ENCODE measurements around the gene IDH2. TPM values are rescaled to one million over a fixed set of nuclear protein-coding genes. Genes with fewer than 3 reads are reported as not detected.
"Not testable (repeated sequence)": the region's sequence is repeated elsewhere in the genome, so short reads cannot be mapped to it uniquely, and the experiment has no call there.

Gene IDH2
- total RNA-seq, 2 experiments from 2014 or later: 291 to 301 TPM

DNA sequence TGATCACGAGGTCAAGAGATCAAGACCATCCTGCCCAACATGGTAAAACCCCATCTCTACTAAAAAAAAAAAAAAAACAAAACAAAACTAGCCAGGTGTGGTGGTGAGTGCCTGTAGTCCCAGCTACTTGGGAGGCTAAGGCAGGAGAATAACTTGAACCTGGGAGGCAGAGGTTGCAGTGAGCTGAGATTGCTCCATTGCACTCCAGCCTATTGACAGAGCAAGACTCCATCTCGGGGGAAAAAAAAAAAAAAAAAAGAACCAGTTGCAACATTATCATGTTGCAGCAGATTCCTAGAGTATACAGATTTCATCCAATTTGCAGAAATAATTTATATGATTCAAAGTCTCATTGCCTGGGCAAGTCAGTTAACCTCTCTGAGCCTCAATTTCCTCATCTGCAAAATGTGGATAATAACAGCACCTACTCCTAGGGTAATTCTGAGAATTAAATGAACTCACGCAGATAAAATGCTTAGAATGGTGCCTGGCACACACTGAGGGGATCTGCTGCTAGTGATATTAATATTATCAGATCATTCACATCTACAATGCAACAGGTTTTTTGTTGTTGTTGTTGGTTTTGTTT lies 7.0 kb upstream of the IDH2 start:
- H3K9me3 Mint-ChIP-seq (ENCODE audit: insufficient read depth); H3K27ac Mint-ChIP-seq; CTCF ChIA-PET; H3K4me1 Mint-ChIP-seq (ENCODE audit: low read depth); ATAC-seq; DNase-seq; H3K4me3 Mint-ChIP-seq; POLR2A ChIA-PET; H3K27me3 Mint-ChIP-seq (ENCODE audit: low read depth); H3K36me3 Mint-ChIP-seq (ENCODE audit: low read depth): not testable (repeated sequence)

DNA sequence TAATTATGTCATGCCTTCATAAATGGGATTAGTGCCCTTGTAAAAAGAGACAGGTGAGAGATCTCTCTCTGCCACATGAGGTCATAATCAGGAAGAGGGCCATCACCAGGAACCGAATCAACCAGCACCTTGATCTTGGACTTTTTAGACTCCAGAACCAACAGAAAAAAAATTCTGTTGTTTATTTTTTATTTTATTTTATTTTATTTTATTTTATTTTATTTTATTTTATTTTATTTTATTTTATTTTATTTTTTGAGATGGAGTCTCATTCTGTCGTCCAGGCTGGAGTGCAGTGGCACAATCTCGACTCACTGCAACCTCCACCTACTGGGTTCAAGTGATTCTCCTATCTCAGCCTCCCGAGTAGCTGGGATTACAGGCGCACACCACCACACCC lies 5.8 kb upstream of the IDH2 start:
- CTCF ChIA-PET; H3K27me3 Mint-ChIP-seq (ENCODE audit: low read depth); POLR2A ChIA-PET; ATAC-seq; DNase-seq; H3K4me1 Mint-ChIP-seq (ENCODE audit: low read depth); H3K9me3 Mint-ChIP-seq (ENCODE audit: insufficient read depth); H3K36me3 Mint-ChIP-seq (ENCODE audit: low read depth); H3K27ac Mint-ChIP-seq; H3K4me3 Mint-ChIP-seq: not testable (repeated sequence)

DNA sequence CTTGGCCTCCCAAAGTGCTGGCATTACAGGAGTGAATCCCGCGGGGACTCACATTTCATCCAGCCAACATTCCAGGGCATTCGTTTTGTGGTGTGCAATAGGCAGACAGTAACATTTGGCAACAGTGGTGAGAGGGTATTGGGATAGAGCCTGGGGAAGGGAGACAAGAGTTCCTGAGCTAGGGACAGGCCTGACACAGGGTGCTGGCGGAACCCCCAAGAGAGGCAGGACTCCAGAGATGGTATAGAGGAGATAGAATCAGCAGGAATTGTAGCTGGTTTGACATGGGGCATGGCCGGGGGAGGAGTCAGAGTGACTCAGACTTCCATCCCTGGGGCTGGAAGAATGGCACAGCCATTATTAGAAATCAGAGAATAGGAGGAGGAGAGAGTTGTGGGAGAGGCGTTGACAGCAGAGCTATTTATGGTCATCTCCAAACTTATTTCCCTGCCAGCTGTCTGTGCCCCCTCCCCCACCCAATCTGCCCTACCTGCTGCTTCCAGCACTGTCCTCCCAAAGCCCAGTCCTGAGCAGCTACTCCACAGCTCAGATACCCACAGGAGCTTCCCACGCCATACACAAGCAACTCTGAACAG lies 4.4 kb upstream of the IDH2 start:
- DNase-seq (no peak), ATAC-seq (no peak)
- ChIA-PET CTCF (no interaction called here), POLR2A (no interaction called here)
- peaks cover 5% of the 10 kb centered on the region for H3K27me3 Mint-ChIP-seq (ENCODE audit: low read depth)
- H3K4me1 Mint-ChIP-seq (ENCODE audit: low read depth): peaks cover 12% of the 10 kb centered on the region
- no peaks in the 10 kb centered on the region for H3K9me3 Mint-ChIP-seq (ENCODE audit: insufficient read depth)
- no peak overlapping the region for H3K27ac Mint-ChIP-seq
- no peaks in the 10 kb centered on the region for H3K36me3 Mint-ChIP-seq (ENCODE audit: low read depth)
- no peak overlapping the region for H3K4me3 Mint-ChIP-seq

DNA sequence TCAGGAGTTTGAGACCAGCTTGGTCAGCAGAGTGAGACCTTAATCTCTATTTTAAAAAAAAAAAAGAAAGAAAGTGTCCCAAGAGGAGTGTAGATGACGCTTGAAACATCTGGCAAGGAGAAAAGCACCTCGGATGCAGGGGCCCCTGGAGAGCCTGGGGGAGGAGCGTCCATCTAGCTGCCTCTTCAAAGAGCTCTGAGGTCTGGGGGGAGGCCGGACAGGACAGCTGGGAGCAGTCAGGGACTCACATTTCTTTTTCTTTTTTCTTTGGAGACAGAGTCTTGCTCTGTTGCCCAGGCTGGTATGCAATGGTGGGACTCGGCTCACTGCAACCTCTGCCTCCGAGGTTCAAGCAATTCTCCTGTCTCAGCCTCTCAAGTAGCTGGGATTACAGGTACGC lies 3.3 kb upstream of the IDH2 start:
- no peak overlapping the region for H3K4me3 Mint-ChIP-seq
- H3K36me3 Mint-ChIP-seq (ENCODE audit: low read depth): peaks cover 11% of the 10 kb centered on the region
- H3K9me3 Mint-ChIP-seq (ENCODE audit: insufficient read depth): no peaks in the 10 kb centered on the region
- no peak overlapping the region for H3K27ac Mint-ChIP-seq
- ChIA-PET CTCF (no interaction called here), POLR2A (no interaction called here)
- no peak for DNase-seq
- peaks cover 5% of the 10 kb centered on the region for H3K27me3 Mint-ChIP-seq (ENCODE audit: low read depth)
- H3K4me1 Mint-ChIP-seq (ENCODE audit: low read depth): peaks cover 21% of the 10 kb centered on the region
- ATAC-seq: no peak

DNA sequence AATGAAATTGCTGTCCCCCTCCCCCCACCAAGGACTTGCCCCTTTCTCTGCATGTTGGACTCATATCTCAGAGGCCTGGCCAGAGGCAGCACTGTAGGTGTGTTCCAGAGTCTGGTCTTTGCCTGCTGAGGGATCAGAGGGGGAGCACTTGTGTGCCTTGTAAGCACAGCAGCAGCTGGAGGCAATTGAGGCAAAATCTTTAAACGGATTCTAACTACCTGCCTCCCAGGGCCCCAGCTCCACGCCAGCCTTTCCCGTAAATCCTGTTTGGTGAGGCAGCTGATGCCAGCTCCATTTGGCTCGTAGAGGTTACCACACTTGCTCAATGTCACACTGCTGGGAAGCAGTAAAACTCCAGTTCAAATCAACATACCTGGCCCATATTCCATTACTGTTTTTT lies 2.3 kb upstream of the IDH2 start:
- POLR2A ChIA-PET: no interaction called here

DNA sequence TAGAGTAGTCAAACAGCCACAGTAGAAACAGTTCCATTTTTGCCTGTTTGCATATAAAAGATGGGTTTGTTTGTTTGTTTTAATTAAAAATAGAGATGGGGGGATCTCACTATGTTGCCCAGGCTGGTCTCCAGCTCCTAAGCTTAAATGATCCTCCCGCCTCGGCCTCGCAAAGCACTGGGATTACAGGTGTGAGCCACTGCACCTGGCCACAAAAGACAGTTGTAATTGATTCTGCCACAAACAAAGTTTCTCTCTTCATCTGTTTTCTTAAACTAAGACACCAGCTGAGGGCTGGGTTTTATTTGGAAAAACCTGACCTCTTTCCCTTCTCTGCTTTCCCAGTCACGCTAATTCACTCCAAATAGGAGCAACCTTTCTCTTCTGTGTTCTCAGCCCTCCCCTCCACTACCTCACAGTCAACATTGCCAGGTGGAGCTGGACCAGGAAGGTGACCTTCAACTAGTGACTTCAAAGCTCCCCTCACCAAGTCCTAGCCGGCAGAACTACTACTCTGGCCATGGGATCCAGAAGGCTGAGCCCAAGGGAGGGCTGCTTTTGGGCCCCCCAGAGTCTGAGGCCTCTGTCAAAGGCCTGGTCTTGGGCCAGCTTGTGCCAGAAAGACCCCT lies 1.5 kb upstream of the IDH2 start:
- Mint-ChIP-seq H3K4me1 (ENCODE audit: low read depth) (peaks cover 38% of the 10 kb centered on the region), H3K27me3 (ENCODE audit: low read depth) (peaks cover 5% of the 10 kb centered on the region), H3K36me3 (ENCODE audit: low read depth) (peaks cover 23% of the 10 kb centered on the region), H3K27ac (peak overlapping the region; percentile 66), H3K9me3 (ENCODE audit: insufficient read depth) (no peaks in the 10 kb centered on the region), H3K4me3 (peak overlapping the region; percentile 71)
- CTCF ChIA-PET: interaction anchor here (1.3 kb wide), 1 partner anchor 229 kb away, joined by 3 read pairs; no protein-coding TSS in a partner anchor
- POLR2A ChIA-PET: no interaction called here
- DNase-seq (no peak), ATAC-seq (no peak)

More for the DNA sequence above, 2.3 kb upstream of the IDH2 start:
- no peak for ATAC-seq
- H3K9me3 Mint-ChIP-seq (ENCODE audit: insufficient read depth): no peaks in the 10 kb centered on the region
- peaks cover 19% of the 10 kb centered on the region for H3K36me3 Mint-ChIP-seq (ENCODE audit: low read depth)
- no peak overlapping the region for H3K4me3 Mint-ChIP-seq
- H3K4me1 Mint-ChIP-seq (ENCODE audit: low read depth): peaks cover 31% of the 10 kb centered on the region
- no peak overlapping the region for H3K27ac Mint-ChIP-seq
- H3K27me3 Mint-ChIP-seq (ENCODE audit: low read depth): peaks cover 5% of the 10 kb centered on the region
- no peak for DNase-seq
- CTCF ChIA-PET: no interaction called here

DNA sequence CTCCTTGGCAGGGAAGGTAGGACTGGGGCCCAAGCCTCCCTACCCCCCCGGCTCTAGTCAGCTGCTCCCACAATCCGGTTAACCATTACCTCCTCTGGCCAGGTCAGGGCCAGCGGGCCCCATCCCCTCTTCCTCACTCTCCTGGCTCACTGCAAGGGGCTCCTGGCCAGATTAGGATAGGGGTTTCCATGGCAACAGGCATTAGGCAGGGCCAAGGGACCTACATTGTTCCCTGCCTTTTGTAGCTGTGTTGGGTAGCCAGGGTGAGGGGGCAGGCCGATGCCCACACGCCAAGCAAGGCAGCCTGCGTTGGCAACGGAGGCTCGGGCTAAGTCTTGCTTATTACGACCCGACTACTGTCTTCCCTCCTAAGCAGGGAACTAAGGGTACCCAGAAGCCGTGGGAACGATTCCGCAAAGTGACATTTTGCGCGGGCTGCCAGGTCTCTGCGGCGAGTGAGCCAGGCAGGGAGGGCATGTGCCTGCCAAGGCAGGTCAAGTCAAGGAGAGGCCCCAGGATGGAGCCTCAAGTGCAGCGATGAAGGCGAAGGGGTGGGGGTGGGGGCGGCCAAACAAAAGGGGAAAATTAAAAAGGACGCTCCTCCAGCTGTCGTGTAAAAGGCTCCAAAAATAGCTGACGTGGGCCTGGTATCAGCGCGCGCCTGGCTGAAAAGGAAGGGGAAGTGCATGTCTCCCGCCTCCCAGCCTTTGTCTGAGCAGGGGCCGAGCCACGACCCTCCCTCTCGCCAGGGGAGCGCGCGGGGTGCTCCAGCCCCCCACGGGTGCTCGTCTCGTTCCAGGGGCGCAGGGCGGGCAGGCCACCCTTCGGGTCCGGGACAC lies 919 bp downstream of the IDH2 start:
- Mint-ChIP-seq H3K36me3 (ENCODE audit: low read depth) (peaks cover 35% of the 10 kb centered on the region), H3K9me3 (ENCODE audit: insufficient read depth) (no peaks in the 10 kb centered on the region), H3K27me3 (ENCODE audit: low read depth) (peaks cover 3% of the 10 kb centered on the region), H3K27ac (peak overlapping the region; percentile 99), H3K4me1 (ENCODE audit: low read depth) (peaks cover 62% of the 10 kb centered on the region), H3K4me3 (peak overlapping the region; percentile 93)
- ChIA-PET CTCF (interaction anchor here (1.0 to 5.8 kb wide), 4 partner anchors 14 to 132 kb away, joined by 3 to 40 read pairs (median 6); partner anchors contain the start of genes CIB1 and GDPGP1), POLR2A (interaction anchor here (0.7 to 1.8 kb wide), 6 partner anchors 13 to 208 kb away, joined by 3 to 6 read pairs (median 4); partner anchors contain the start of genes AP3S2, CIB1, GDPGP1 and ZNF710)
- DNase-seq: peak; percentile 58
- ATAC-seq: no peak

DNA sequence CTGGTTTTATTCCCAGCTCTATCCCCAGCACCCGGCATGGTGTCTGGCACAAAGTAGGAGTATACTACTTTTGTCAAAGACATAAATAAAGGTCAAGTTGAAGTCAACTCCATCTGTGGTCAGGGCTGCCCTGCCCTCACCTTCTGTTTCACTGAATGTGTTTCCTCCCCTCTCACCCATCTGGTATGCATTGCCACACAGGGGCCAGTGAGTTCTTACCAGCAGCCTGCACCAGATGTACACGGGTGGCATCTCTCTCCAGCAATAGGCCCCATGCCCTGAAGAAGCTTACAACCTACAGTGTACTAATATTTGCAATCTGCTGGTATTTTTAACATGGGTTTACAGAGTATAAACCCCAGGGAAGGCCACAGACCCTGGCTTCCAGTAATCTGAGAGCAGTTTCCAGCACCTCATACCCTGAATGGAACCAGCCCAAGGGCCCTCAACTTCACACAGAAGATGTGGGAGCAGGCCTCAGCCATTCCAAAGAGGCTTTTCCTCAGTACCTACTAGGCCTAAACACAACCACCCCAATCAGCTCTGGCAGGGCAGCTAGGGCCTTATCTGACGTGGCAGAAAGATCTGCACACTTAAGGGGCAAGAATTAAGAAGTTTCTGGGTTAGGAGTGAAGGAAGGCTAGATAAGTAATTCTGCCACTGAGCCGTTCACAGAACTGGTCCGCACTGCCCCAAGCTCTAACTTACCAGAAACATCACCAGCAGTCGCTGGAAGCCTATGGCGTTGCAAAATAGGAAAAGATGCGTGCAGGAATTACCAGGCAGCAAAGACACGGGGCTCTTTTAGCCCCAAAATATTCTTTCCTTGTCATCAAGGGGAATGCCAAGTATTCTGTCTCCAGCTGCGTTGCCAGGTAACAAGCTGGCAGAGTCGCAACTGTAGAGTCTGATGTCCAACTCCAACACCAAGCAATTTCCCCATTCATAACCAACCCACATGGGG lies 2.1 kb downstream of the IDH2 start:
- POLR2A ChIA-PET: interaction anchor here (0.7 to 2.6 kb wide), 9 partner anchors 12 to 206 kb away, joined by 3 to 17 read pairs (median 4); partner anchors contain the start of genes AP3S2, CIB1, GDPGP1 and NGRN
- DNase-seq (peak; percentile 50), ATAC-seq (no peak)
- peaks cover 2% of the 10 kb centered on the region for H3K27me3 Mint-ChIP-seq (ENCODE audit: low read depth)
- peaks cover 44% of the 10 kb centered on the region for H3K36me3 Mint-ChIP-seq (ENCODE audit: low read depth)
- no peaks in the 10 kb centered on the region for H3K9me3 Mint-ChIP-seq (ENCODE audit: insufficient read depth)
- peak overlapping the region; percentile 99 for H3K27ac Mint-ChIP-seq
- peak overlapping the region; percentile 93 for H3K4me3 Mint-ChIP-seq
- peaks cover 73% of the 10 kb centered on the region for H3K4me1 Mint-ChIP-seq (ENCODE audit: low read depth)
- CTCF ChIA-PET: interaction anchor here (0.8 to 5.8 kb wide), 12 partner anchors 13 to 832 kb away, joined by 3 to 40 read pairs (median 4); partner anchors contain the start of gene HDDC3

DNA sequence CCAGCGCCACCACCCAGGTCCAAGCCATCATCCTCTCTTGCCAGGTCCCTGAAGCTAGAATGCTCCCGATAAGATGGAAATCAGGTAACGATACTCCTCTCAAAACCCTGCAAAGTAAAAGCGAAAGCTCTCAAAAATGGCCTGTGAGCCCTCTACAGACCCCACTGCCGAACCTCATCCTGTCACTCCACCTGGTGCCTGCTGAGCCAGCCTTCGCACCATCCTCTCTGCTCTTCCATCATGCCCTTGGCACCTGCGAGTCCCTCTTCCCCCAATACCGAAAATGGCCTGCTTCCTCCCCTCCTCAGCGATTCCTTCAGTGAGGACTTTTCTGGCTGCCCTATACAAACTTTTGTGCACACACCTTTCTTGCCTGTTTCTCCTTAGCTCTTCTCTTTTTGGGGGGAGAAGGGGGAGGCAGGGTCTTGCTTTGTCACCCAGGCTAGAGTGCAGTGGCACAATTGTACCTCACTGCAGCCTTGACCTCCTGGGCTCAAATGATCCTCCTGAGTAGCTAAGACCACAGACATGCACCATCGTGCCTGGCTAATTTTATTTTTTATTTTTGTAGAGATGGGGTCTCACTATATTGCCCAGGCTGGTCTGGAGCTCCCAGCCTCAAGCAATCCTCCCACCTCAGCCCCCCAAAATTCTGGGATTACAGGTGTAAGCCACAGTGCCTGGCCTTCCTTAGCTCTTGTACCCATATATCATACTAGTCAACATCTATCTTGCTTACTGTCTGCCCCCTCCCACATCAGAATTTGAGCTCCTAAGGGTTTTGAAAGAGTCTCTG lies 3.0 kb downstream of the IDH2 start:
- Mint-ChIP-seq H3K27me3 (ENCODE audit: low read depth) (no peaks in the 10 kb centered on the region), H3K9me3 (ENCODE audit: insufficient read depth) (no peaks in the 10 kb centered on the region), H3K27ac (peak overlapping the region; percentile 99), H3K36me3 (ENCODE audit: low read depth) (peaks cover 49% of the 10 kb centered on the region), H3K4me1 (ENCODE audit: low read depth) (peaks cover 81% of the 10 kb centered on the region), H3K4me3 (peak overlapping the region; percentile 93)
- ATAC-seq (peak; percentile 37), DNase-seq (peak; percentile 80)
- CTCF ChIA-PET: interaction anchor here (0.7 to 5.8 kb wide), 16 partner anchors 12 to 833 kb away, joined by 3 to 40 read pairs (median 4); partner anchors contain the start of gene HDDC3
- POLR2A ChIA-PET: interaction anchor here (0.9 to 2.6 kb wide), 8 partner anchors 43 to 206 kb away, joined by 3 to 17 read pairs (median 4); partner anchors contain the start of genes AP3S2, CIB1, GDPGP1 and NGRN

DNA sequence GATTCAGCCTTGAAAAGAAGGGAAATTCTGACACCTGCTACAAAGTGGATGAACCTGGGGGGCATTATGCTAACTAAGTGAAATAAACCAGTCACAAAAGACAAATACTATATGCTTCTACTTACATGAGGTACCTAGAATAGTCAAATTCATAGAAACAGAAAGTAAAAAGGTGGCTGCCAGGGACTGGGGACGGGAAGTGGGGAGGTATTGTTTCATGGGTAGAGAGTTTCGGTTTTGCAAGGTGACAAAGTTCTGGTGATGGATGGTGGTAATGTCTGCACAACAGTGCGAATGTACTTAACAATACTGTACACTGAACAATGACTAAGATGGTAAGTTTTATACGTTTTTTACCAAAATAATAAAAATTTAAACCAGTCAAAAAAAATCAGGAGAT lies 4.8 kb downstream of the IDH2 start:
- CTCF ChIA-PET: interaction anchor here (5.8 kb wide), 1 partner anchor 10 kb away, joined by 40 read pairs; no protein-coding TSS in a partner anchor
- H3K27ac Mint-ChIP-seq: peak overlapping the region; percentile 99
- no peaks in the 10 kb centered on the region for H3K27me3 Mint-ChIP-seq (ENCODE audit: low read depth)
- H3K4me3 Mint-ChIP-seq: peak overlapping the region; percentile 93
- POLR2A ChIA-PET: no interaction called here
- peaks cover 79% of the 10 kb centered on the region for H3K4me1 Mint-ChIP-seq (ENCODE audit: low read depth)
- H3K9me3 Mint-ChIP-seq (ENCODE audit: insufficient read depth): no peaks in the 10 kb centered on the region
- DNase-seq (peak; percentile 86), ATAC-seq (peak; percentile 67)
- H3K36me3 Mint-ChIP-seq (ENCODE audit: low read depth): peaks cover 60% of the 10 kb centered on the region

Measured in activated CD8-positive, alpha-beta T cell treated with anti-CD3 and anti-CD28 coated beads, Interleukin-2, amount 10 ng/mL, durations not matched to agents 7 days and 5 days (primary cell).